Aorta (tissue), 5 donors: ENCODE data around the gene ISOC1. TPM values are rescaled to one million over a fixed set of nuclear protein-coding genes. Genes with fewer than 3 reads are reported as not detected.

Experiments
- ATAC-seq: fragments of 200-7000 bp; cut with Tn5 transposase; one replicate; pipeline ENCODE4 v1.9.1; 2022; ENCODE audit warnings: moderate library complexity; ENCODE audit not compliant: low FRiP score
- DNase-seq, 2 donors: peaks; one replicate each; pipeline ENCODE4 v3.0.0-alpha.2; 2020
- H3K27ac ChIP-seq, 2 donors: one replicate each; pipeline ENCODE4 v1.5.1; 2013; ENCODE audit warnings: low read length in 2 of 2, mild to moderate bottlenecking in 2 of 2, moderate library complexity in 2 of 2, control low read depth in 1 of 2, inconsistent platforms in 1 of 2, low read depth in 1 of 2
- H3K27me3 ChIP-seq, 2 donors: one replicate each; pipeline ENCODE4 v1.6.1; 2013; ENCODE audit warnings: control low read depth in 1 of 2, low read length in 1 of 2, mild to moderate bottlenecking in 1 of 2, moderate library complexity in 1 of 2; ENCODE audit not compliant: insufficient read depth in 2 of 2, control insufficient read depth in 1 of 2
- H3K36me3 ChIP-seq, 2 donors: one replicate each; pipeline ENCODE4 v1.6.1; 2013; ENCODE audit warnings: control low read depth in 1 of 2, low read length in 1 of 2, mild to moderate bottlenecking in 1 of 2; ENCODE audit not compliant: insufficient read depth in 2 of 2, control insufficient read depth in 1 of 2
- H3K4me1 ChIP-seq, 2 donors: one replicate each; pipeline ENCODE4 v1.6.1; 2013; ENCODE audit warnings: low read length in 2 of 2, control low read depth in 1 of 2, mild to moderate bottlenecking in 1 of 2, moderate library complexity in 1 of 2; ENCODE audit not compliant: insufficient read depth in 2 of 2, control insufficient read depth in 1 of 2
- H3K4me3 ChIP-seq, 2 donors: one replicate each; pipeline ENCODE4 v1.5.1; 2013; ENCODE audit warnings: low read length in 2 of 2, control low read depth in 1 of 2, mild to moderate bottlenecking in 1 of 2
- H3K9me3 ChIP-seq: one replicate; pipeline ENCODE4 v1.6.1; 2013; ENCODE audit warnings: mild to moderate bottlenecking, low read length; ENCODE audit not compliant: control insufficient read depth
- WGBS, 2 donors: extraction: QIAGEN DNeasy Blood & Tissue Kit; methylation state at CpG; one replicate each; pipeline ENCODE4 v1.1.7; 2013; 5-methylcytosine and 5-hydroxymethylcytosine counted together
- intact Hi-C, 2 donors: fragments of 100-400 bp; cut with DNase I; formaldehyde crosslinking; loops; one replicate each; pipeline versions ENCODE4 v1.14.2 to v1.15.0; 2022
- polyA plus RNA-seq, 2 donors: library from polyadenylated mRNA; stranded (reverse); fragments of 200-250 nt; gene quantifications; one replicate each; pipeline ENCODE4 v1.2.3, GENCODE V29; 2013
- total RNA-seq, 2 donors: library from RNA; stranded (reverse); fragmentation: NEBNext Ultra II Directional; extraction: Animal tissue kit (Norgen Biotek cat#: 25700); gene quantifications; one replicate each; pipeline ENCODE4 v1.2.1, GENCODE V29; 2021
- donor health status: healthy with polysubstance abuse.
- donor health status: Bipolar disorder and iron deficiency.
- donor health status: DM: no; HTN: no; CAD: no.
- donor health status: DM: no; HTN: no; CAD: no.
- donor health status: DM: yes; HTN: yes; CAD: no.

ISOC1 gene
- total and polyA plus RNA-seq, 4 donors = 10.1 to 16.8 (median 12.7) TPM

GRCh38 chr5:129114539-129115193 lies 20.1 kb downstream of the ISOC1 start:
- intact Hi-C loops = no loop called here
- Histone ChIP-seq H3K36me3 (peaks cover 0 to 2% of the 10 kb centered on the region in 2 donors), H3K27ac (no peak overlapping the region), H3K4me1 (no peaks in the 10 kb centered on the region), H3K27me3 (no peaks in the 10 kb centered on the region), H3K9me3 (no peaks in the 10 kb centered on the region), H3K4me3 (no peak overlapping the region)
- no peak for DNase-seq
- no peak for ATAC-seq
- 92 to 94% methylated on average over 10 of the region's 10 CpGs for WGBS, 2 donors

GRCh38 chr5:129115680-129116079 lies 21.1 kb downstream of the ISOC1 start:
- H3K4me3 ChIP-seq = no peak overlapping the region
- no peaks in the 10 kb centered on the region for H3K27me3 ChIP-seq
- H3K36me3 ChIP-seq = no peaks in the 10 kb centered on the region
- H3K27ac ChIP-seq = no peak overlapping the region
- intact Hi-C loops = no loop called here
- H3K4me1 ChIP-seq = no peaks in the 10 kb centered on the region
- ATAC-seq (no peak), DNase-seq (no peak)
- H3K9me3 ChIP-seq = no peaks in the 10 kb centered on the region
- 59 to 69% methylated on average over 2 of the region's 2 CpGs for WGBS, 2 donors

- no peak overlapping the region for H3K4me3 ChIP-seq
- no peaks in the 10 kb centered on the region for H3K4me1 ChIP-seq
- DNase-seq (no peak), ATAC-seq (no peak)
- no peaks in the 10 kb centered on the region for H3K27me3 ChIP-seq
- intact Hi-C loops = no loop called here
- 95 to 98% methylated on average over 3 of the region's 3 CpGs for WGBS, 2 donors
- H3K36me3 ChIP-seq = no peaks in the 10 kb centered on the region
- H3K27ac ChIP-seq = no peak overlapping the region
- H3K9me3 ChIP-seq = no peaks in the 10 kb centered on the region
Observed at GRCh38 chr5:129116797-129117196, 22.2 kb downstream of the ISOC1 start.

GRCh38 chr5:129118405-129118804 lies 23.9 kb downstream of the ISOC1 start:
- no peaks in the 10 kb centered on the region for H3K36me3 ChIP-seq
- no peak overlapping the region for H3K27ac ChIP-seq
- H3K9me3 ChIP-seq = no peaks in the 10 kb centered on the region
- no peaks in the 10 kb centered on the region for H3K4me1 ChIP-seq
- intact Hi-C loops = no loop called here
- no peak overlapping the region for H3K4me3 ChIP-seq
- ATAC-seq = no peak
- DNase-seq = no peak
- H3K27me3 ChIP-seq = no peaks in the 10 kb centered on the region

- Histone ChIP-seq H3K27ac (no peak overlapping the region), H3K4me1 (no peaks in the 10 kb centered on the region), H3K4me3 (no peak overlapping the region), H3K9me3 (no peaks in the 10 kb centered on the region), H3K27me3 (no peaks in the 10 kb centered on the region), H3K36me3 (no peaks in the 10 kb centered on the region)
- WGBS, 2 donors = 69 to 74% methylated on average over 2 of the region's 2 CpGs
- no peak for DNase-seq
- intact Hi-C loops = no loop called here
- no peak for ATAC-seq
Observed at GRCh38 chr5:129118826-129119225, 24.3 kb downstream of the ISOC1 start.

GRCh38 chr5:129120158-129120581 lies 25.6 kb downstream of the ISOC1 start:
- H3K4me3 ChIP-seq = no peak overlapping the region
- H3K9me3 ChIP-seq = no peaks in the 10 kb centered on the region
- WGBS, 2 donors = 93 to 100% methylated on average over 3 of the region's 3 CpGs
- ATAC-seq = no peak
- intact Hi-C loops = loop anchor here in 1 of 2 donors (10.0 kb wide), 1 partner anchor 215 kb away; no protein-coding TSS in a partner anchor
- H3K4me1 ChIP-seq = no peaks in the 10 kb centered on the region
- H3K36me3 ChIP-seq = no peaks in the 10 kb centered on the region
- DNase-seq = no peak
- H3K27me3 ChIP-seq = no peaks in the 10 kb centered on the region
- no peak overlapping the region for H3K27ac ChIP-seq

- intact Hi-C loops = loop anchor here in 1 of 2 donors (10.0 kb wide), 1 partner anchor 218 kb away; no protein-coding TSS in a partner anchor
- Histone ChIP-seq H3K36me3 (no peaks in the 10 kb centered on the region), H3K9me3 (no peaks in the 10 kb centered on the region), H3K27ac (no peak overlapping the region), H3K4me3 (no peak overlapping the region), H3K27me3 (no peaks in the 10 kb centered on the region), H3K4me1 (no peaks in the 10 kb centered on the region)
- no peak for ATAC-seq
- DNase-seq = no peak
Observed at GRCh38 chr5:129122560-129122959, 28.0 kb downstream of the ISOC1 start.

GRCh38 chr5:129124608-129125007 lies 30.1 kb downstream of the ISOC1 start:
- ATAC-seq = no peak
- intact Hi-C loops = loop anchor here in 1 of 2 donors (10.0 kb wide), 1 partner anchor 220 kb away; no protein-coding TSS in a partner anchor

GRCh38 chr5:129125819-129126218 lies 31.3 kb downstream of the ISOC1 start:
- ATAC-seq (no peak), DNase-seq (no peak)
- no peak overlapping the region for H3K27ac ChIP-seq
- intact Hi-C loops = loop anchor here in 1 of 2 donors (10.0 kb wide), 1 partner anchor 221 kb away; no protein-coding TSS in a partner anchor
- no peaks in the 10 kb centered on the region for H3K4me1 ChIP-seq
- H3K9me3 ChIP-seq = no peaks in the 10 kb centered on the region
- no peak overlapping the region for H3K4me3 ChIP-seq
- no peaks in the 10 kb centered on the region for H3K36me3 ChIP-seq
- no peaks in the 10 kb centered on the region for H3K27me3 ChIP-seq
- 80 to 88% methylated on average over 2 of the region's 2 CpGs for WGBS, 2 donors

More at GRCh38 chr5:129124608-129125007, 30.1 kb downstream of the ISOC1 start:
- Histone ChIP-seq H3K27me3 (no peaks in the 10 kb centered on the region), H3K36me3 (no peaks in the 10 kb centered on the region), H3K4me1 (no peaks in the 10 kb centered on the region), H3K9me3 (no peaks in the 10 kb centered on the region), H3K4me3 (no peak overlapping the region), H3K27ac (no peak overlapping the region)
- WGBS, 2 donors = 97 to 98% methylated on average over 1 of the region's 1 CpG
- no peak for DNase-seq
